ENCODE data around the gene RUVBL2. TPM values are rescaled to one million over a fixed set of nuclear protein-coding genes. Genes with fewer than 3 reads are reported as not detected.

RUVBL2 gene
- total RNA-seq, 1 donor from 2014 or later, result 106 TPM

DNA sequence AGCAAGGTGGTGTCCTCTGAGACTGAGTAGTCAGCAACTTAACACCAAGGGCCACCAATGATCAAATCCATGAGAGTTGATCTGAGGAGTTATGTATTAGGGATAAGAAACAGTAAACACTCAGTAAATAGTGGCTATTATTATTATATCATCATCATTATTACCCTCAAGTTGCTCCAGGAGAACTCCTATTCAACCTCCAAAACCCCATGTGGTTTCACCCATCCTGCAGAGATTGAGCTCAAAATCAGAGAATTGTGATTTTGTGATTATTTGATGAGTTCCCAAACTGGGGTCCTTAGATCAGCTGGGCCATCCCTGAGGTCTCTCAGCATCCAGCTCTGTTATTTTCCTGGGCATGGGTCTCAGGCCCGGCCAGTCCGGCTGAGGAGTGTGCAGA lies 67.3 kb downstream of the RUVBL2 start:
- intact Hi-C loops (cut with DNase I), result no loop called here
- peaks cover 3% of the 10 kb centered on the region for H3K27me3 ChIP-seq
- no peak overlapping the region for H3K27ac ChIP-seq
- H3K4me1 ChIP-seq, result peaks cover 8 to 13% of the 10 kb centered on the region in 2 donors
- no peaks in the 10 kb centered on the region for H3K36me3 ChIP-seq
- H3K9me3 ChIP-seq, result no peaks in the 10 kb centered on the region
- TF ChIP-seq, protein P1, sequence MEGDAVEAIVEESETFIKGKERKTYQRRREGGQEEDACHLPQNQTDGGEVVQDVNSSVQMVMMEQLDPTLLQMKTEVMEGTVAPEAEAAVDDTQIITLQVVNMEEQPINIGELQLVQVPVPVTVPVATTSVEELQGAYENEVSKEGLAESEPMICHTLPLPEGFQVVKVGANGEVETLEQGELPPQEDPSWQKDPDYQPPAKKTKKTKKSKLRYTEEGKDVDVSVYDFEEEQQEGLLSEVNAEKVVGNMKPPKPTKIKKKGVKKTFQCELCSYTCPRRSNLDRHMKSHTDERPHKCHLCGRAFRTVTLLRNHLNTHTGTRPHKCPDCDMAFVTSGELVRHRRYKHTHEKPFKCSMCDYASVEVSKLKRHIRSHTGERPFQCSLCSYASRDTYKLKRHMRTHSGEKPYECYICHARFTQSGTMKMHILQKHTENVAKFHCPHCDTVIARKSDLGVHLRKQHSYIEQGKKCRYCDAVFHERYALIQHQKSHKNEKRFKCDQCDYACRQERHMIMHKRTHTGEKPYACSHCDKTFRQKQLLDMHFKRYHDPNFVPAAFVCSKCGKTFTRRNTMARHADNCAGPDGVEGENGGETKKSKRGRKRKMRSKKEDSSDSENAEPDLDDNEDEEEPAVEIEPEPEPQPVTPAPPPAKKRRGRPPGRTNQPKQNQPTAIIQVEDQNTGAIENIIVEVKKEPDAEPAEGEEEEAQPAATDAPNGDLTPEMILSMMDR (IDR thresholded peaks at IDR 0.05), result no peak
- H3K4me3 ChIP-seq, result no peak overlapping the region
- DNase-seq (ENCODE audit: low spot score in 2 of 2), result no peak

DNA sequence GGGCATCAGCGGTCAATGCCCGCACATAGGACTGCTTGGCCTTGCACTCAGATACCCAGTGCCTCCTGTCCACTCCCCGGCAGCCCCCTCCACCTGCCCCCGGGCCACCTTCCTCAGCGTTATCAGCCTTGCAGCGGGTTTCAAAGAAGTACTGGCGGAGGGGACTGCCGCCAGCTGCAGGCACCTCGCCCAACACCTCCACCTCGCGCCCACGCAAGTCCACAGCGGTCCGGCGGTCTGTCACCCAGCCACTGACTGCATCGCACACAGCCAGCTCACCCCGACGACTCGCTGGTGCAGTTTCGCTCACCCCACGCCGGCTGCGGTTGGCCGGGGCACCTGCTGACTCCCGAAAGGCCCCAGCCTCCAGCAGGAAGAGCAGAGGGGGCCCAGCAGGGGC lies 67.8 kb downstream of the RUVBL2 start:
- DNase-seq (ENCODE audit: low spot score in 2 of 2), result no peak
- no peak overlapping the region for H3K27ac ChIP-seq
- H3K9me3 ChIP-seq, result no peaks in the 10 kb centered on the region
- TF ChIP-seq, protein P1 (IDR thresholded peaks at IDR 0.05), result no peak
- H3K36me3 ChIP-seq, result no peaks in the 10 kb centered on the region
- intact Hi-C loops (cut with DNase I), result no loop called here
- H3K4me3 ChIP-seq, result no peak overlapping the region
- peaks cover 3% of the 10 kb centered on the region for H3K27me3 ChIP-seq
- peaks cover 8 to 13% of the 10 kb centered on the region in 2 donors for H3K4me1 ChIP-seq

GRCh38 chr19:49064029-49064629 lies 70.4 kb downstream of the RUVBL2 start:
- no peaks in the 10 kb centered on the region for H3K27me3 ChIP-seq

GRCh38 chr19:49064768-49065611 lies 71.3 kb downstream of the RUVBL2 start, which contains the start of gene NTF4:
Gene NTF4 (minus strand): TSS chr19:49064818. CDS start chr19:49061997, 2,821 bp downstream.
- Histone ChIP-seq H3K27ac (no peak within 1 kb of the TSS), H3K4me1 (peaks cover 0 to 3% of the 10 kb centered on the region in 2 donors), H3K9me3 (no peaks in the 10 kb centered on the region), H3K36me3 (no peaks in the 10 kb centered on the region), H3K4me3 (peak within 1 kb of the TSS in 1 of 2 donors; percentile 35), H3K27me3 (no peaks in the 10 kb centered on the region)
- TF ChIP-seq, protein P1 (IDR thresholded peaks at IDR 0.05), result no peak
- intact Hi-C loops (cut with DNase I), result no loop called here
- DNase-seq (ENCODE audit: low spot score in 2 of 2), result no peak

More at GRCh38 chr19:49064029-49064629, 70.4 kb downstream of the RUVBL2 start:
- intact Hi-C loops (cut with DNase I), result no loop called here
- Histone ChIP-seq H3K4me3 (no peak overlapping the region), H3K36me3 (no peaks in the 10 kb centered on the region), H3K27ac (no peak overlapping the region), H3K9me3 (no peaks in the 10 kb centered on the region), H3K4me1 (peaks cover 0 to 3% of the 10 kb centered on the region in 2 donors)
- TF ChIP-seq, protein P1 (IDR thresholded peaks at IDR 0.05), result no peak
- DNase-seq (ENCODE audit: low spot score in 2 of 2), result no peak

Other genes starting within 250 kb of the RUVBL2 start
- gene IZUMO1, start 247.0 kb upstream of the RUVBL2 start, total RNA-seq, result not detected
- 3.8 TPM for gene FUT1, start 241.2 kb upstream of the RUVBL2 start, total RNA-seq
- gene FGF21, start 238.4 kb upstream of the RUVBL2 start, total RNA-seq, result not detected
- 42.4 TPM for gene BCAT2, start 182.9 kb upstream of the RUVBL2 start, total RNA-seq
- 9.8 TPM for gene HSD17B14, start 157.4 kb upstream of the RUVBL2 start, total RNA-seq
- gene PLEKHA4, start 125.3 kb upstream of the RUVBL2 start, total RNA-seq, result 237 TPM
- gene PPP1R15A, start 121.5 kb upstream of the RUVBL2 start, total RNA-seq, result 142 TPM
- not detected for gene TULP2, start 95.1 kb upstream of the RUVBL2 start, total RNA-seq
- 505 TPM for gene NUCB1, start 93.6 kb upstream of the RUVBL2 start, total RNA-seq
- gene DHDH, start 60.2 kb upstream of the RUVBL2 start, total RNA-seq, result not detected
- gene BAX, start 39.0 kb upstream of the RUVBL2 start, total RNA-seq, result 182 TPM
- gene FTL, start 28.6 kb upstream of the RUVBL2 start, total RNA-seq, result 7,736 TPM
- 21.8 TPM for gene GYS1, start 578 bp upstream of the RUVBL2 start, total RNA-seq
- not detected for gene LHB, start 23.2 kb downstream of the RUVBL2 start, total RNA-seq
- not detected for gene CGB3, start 30.4 kb downstream of the RUVBL2 start, total RNA-seq
- not detected for gene CGB2, start 38.0 kb downstream of the RUVBL2 start, total RNA-seq
- gene CGB1, start 43.0 kb downstream of the RUVBL2 start, total RNA-seq, result not detected
- not detected for gene CGB5, start 50.0 kb downstream of the RUVBL2 start, total RNA-seq
- not detected for gene CGB8, start 55.2 kb downstream of the RUVBL2 start, total RNA-seq
- gene CGB7, start 63.9 kb downstream of the RUVBL2 start, total RNA-seq, result 10.2 TPM
- gene NTF4, start 70.9 kb downstream of the RUVBL2 start, total RNA-seq, result not detected
- gene KCNA7, start 78.8 kb downstream of the RUVBL2 start, total RNA-seq, result not detected
- gene SNRNP70, start 91.6 kb downstream of the RUVBL2 start, total RNA-seq, result 185 TPM
- 42.1 TPM for gene LIN7B, start 120.5 kb downstream of the RUVBL2 start, total RNA-seq
- gene C19orf73, start 125.3 kb downstream of the RUVBL2 start, total RNA-seq, result not detected
- gene PPFIA3, start 125.7 kb downstream of the RUVBL2 start, total RNA-seq, result 33.3 TPM
- not detected for gene HRC, start 161.5 kb downstream of the RUVBL2 start, total RNA-seq
- gene TRPM4, start 163.9 kb downstream of the RUVBL2 start, total RNA-seq, result 63.4 TPM

Measured in ascending aorta (tissue), 2 donors.